Lower leg skin (tissue), 4 donors: ENCODE measurements around the gene SNX9. TPM values are rescaled to one million over a fixed set of nuclear protein-coding genes. Genes with fewer than 3 reads are reported as not detected.
"Not testable (repeated sequence)": the region's sequence is repeated elsewhere in the genome, so short reads cannot be mapped to it uniquely, and the experiment has no call there.

ENCODE experiments used
- DNase-seq, 2 donors: peaks; one replicate each; pipeline ENCODE4 v3.0.0-alpha.2; 2019; ENCODE audit warnings: low spot score in 2 of 2
- H3K4me3 ChIP-seq: fragments of 200-600 bp; sonication (generic); 2 replicates; pipeline ENCODE4 v1.5.1; 2017; ENCODE audit warnings: mild to moderate bottlenecking, low read depth; ENCODE audit not compliant: poor library complexity, severe bottlenecking
- CTCF ChIP-seq, 3 donors: fragments of 450-650 bp; IDR thresholded peaks; one replicate each; pipeline ENCODE4 v1.5.1; 2016; ENCODE audit warnings: antibody characterized with exemption in 3 of 3, mild to moderate bottlenecking in 3 of 3, moderate library complexity in 2 of 3
- POLR2A ChIP-seq, 2 donors: fragments of 450-650 bp; IDR thresholded peaks; one replicate each; pipeline ENCODE4 v1.6.1; 2016 to 2017; ENCODE audit warnings: antibody characterized with exemption in 2 of 2, mild to moderate bottlenecking in 1 of 2, moderate library complexity in 1 of 2
- WGBS, 2 donors: methylation state at CpG; one replicate each; pipeline ENCODE4 v1.1.5; 2018; 5-methylcytosine and 5-hydroxymethylcytosine counted together
- intact Hi-C: fragments of 100-400 bp; cut with DNase I; formaldehyde crosslinking; loops from one replicate; pipeline ENCODE4 v1.15.0; 2023; ENCODE audit warnings: low total_unique reads
- total RNA-seq, 4 donors: library from RNA; depleted of rRNA; stranded (reverse); fragments of >200 nt; gene quantifications; one replicate each; pipeline ENCODE4 v1.1.0, GENCODE V29; 2016

The SNX9 gene
- total RNA-seq, 4 donors from 2014 or later: 37.4 to 59.5 (median 46.7) TPM

- WGBS, 2 donors: 92 to 93% methylated on average over 2 of the region's 2 CpGs
- DNase-seq: no peak
- no peak for TF ChIP-seq POLR2A (IDR thresholded peaks at IDR 0.05)
- no peak for TF ChIP-seq CTCF (IDR thresholded peaks at IDR 0.05)
- intact Hi-C loops: no loop called here
- no peak overlapping the region for H3K4me3 ChIP-seq
Measured at GRCh38 chr6:157853018-157853805, 30.2 kb downstream of the SNX9 start.

GRCh38 chr6:157853902-157854502 is 31.0 kb downstream of the SNX9 start:
- TF ChIP-seq POLR2A (IDR thresholded peaks at IDR 0.05) (no peak), CTCF (IDR thresholded peaks at IDR 0.05) (no peak)
- WGBS, 2 donors: 88 to 94% methylated on average over 1 of the region's 1 CpG
- no peak overlapping the region for H3K4me3 ChIP-seq
- intact Hi-C loops: no loop called here
- DNase-seq: no peak

DNA sequence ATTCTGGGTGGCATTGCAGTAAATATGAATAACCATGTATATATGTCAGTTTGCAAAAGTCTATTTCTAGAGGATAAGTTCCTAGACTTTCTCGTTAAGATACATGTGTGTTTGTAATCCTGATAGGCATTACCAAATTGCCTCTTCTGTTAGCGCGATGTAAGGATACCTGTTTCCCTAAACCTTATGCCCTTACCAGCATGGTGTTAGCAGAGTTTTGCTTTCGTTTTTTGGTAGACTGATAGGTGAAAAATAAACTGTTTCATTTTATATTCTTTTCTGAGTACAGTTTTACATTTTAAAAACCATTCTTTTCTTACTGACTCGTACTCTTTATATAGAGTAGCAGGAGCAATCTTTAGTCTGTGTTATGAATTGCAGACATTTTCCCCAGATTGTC is 32.3 kb downstream of the SNX9 start:
- DNase-seq: no peak
- intact Hi-C loops: no loop called here
- no peak overlapping the region for H3K4me3 ChIP-seq
- WGBS, 2 donors: 98% methylated on average over 5 of the region's 5 CpGs
- no peak for TF ChIP-seq POLR2A (IDR thresholded peaks at IDR 0.05)
- TF ChIP-seq CTCF (IDR thresholded peaks at IDR 0.05): no peak

- intact Hi-C loops, DNase-seq, H3K4me3 ChIP-seq: not testable (repeated sequence)
- 64 to 70% methylated on average over 10 of the region's 10 CpGs for WGBS, 2 donors
Measured at GRCh38 chr6:157855804-157856203, 32.8 kb downstream of the SNX9 start.

DNA sequence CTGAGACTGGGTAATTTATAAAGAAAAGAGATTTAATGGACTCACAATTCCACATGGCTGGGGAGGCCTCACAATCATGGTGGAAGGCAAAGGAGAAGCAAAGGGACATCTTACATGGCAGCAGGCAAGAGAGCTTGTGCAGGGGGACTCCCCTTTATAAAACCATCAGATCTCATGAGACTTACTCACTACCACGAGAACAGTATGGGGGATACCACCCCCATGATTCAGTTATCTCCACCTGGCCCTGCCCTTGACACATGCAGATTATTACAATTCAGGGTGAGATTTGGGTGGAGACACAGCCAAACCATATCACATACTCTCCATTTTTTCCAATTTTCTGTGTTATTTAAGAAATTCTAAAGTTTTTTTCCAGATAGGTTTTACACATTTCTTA is 35.6 kb downstream of the SNX9 start:
- H3K4me3 ChIP-seq, DNase-seq, intact Hi-C loops: not testable (repeated sequence)
- WGBS, 2 donors: 92 to 100% methylated on average over 1 of the region's 1 CpG

DNA sequence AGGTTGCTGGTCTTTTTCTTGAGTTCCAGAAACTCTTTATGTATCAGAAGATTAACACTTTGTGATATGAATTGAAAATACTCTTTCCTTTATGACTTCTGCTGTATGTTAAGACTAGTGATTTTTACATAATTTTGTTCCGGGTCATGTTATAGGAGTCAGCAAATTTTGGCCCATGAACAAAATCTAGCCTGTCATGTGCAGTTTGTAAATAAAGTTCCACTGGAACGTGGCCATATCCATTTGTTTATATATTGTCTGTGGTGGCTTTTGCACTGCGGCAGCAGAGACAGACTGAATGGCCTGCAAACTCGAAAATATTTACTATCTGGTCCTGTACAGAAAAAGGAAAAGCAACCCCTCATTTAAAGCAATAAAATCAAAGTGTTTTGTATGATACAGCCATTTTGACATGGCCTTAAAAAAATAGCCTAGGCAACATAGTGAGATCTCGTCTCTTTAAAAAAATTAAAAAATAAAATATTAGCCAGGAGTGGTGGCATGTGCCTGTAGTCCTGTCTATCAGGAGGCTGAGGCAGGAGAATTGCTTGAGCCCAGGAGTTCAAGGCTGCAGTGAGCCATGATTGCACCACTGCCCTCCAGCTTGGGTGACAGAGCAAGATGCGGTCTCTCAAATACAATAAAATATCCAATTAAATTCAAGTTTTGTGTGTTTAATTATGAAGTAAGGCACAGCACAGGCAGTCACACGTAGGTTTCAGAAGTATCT is 36.9 kb downstream of the SNX9 start:
- 66 to 73% methylated on average over 7 of the region's 7 CpGs for WGBS, 2 donors
- H3K4me3 ChIP-seq: no peak overlapping the region
- intact Hi-C loops: no loop called here
- no peak for DNase-seq
- no peak for TF ChIP-seq POLR2A (IDR thresholded peaks at IDR 0.05)
- no peak for TF ChIP-seq CTCF (IDR thresholded peaks at IDR 0.05)
